ENCODE results near the gene ADGRB2. TPM values are rescaled to one million over a fixed set of nuclear protein-coding genes. Genes with fewer than 3 reads are reported as not detected.

Gene ADGRB2
- total and polyA plus RNA-seq, 2 donors: 6.1 to 13.4 TPM

GRCh38 chr1:31691446-31691845, 72.7 kb downstream of the ADGRB2 start:
- no peak overlapping the region for H3K27ac ChIP-seq (ENCODE audit: low read depth)
- WGBS: 87% methylated on average over 4 of the region's 4 CpGs
- H3K4me3 ChIP-seq (ENCODE audit: low read depth, low read length): no peak overlapping the region
- no peaks in the 10 kb centered on the region for H3K36me3 ChIP-seq (ENCODE audit: insufficient read depth)
- H3K4me1 ChIP-seq (ENCODE audit: insufficient read depth): no peaks in the 10 kb centered on the region
- DNase-seq (ENCODE audit: extremely low spot score): no peak

- DNase-seq (ENCODE audit: extremely low spot score): no peak
- H3K27ac ChIP-seq (ENCODE audit: low read depth): no peak overlapping the region
- no peaks in the 10 kb centered on the region for H3K36me3 ChIP-seq (ENCODE audit: insufficient read depth)
- 80% methylated on average over 10 of the region's 10 CpGs for WGBS
- no peak overlapping the region for H3K4me3 ChIP-seq (ENCODE audit: low read depth, low read length)
- no peaks in the 10 kb centered on the region for H3K4me1 ChIP-seq (ENCODE audit: insufficient read depth)
Observed at GRCh38 chr1:31690921-31691320, 73.2 kb downstream of the ADGRB2 start.

GRCh38 chr1:31689854-31690253, 74.3 kb downstream of the ADGRB2 start:
- Histone ChIP-seq H3K36me3 (ENCODE audit: insufficient read depth) (no peaks in the 10 kb centered on the region), H3K27ac (ENCODE audit: low read depth) (no peak overlapping the region), H3K4me3 (ENCODE audit: low read depth, low read length) (no peak overlapping the region), H3K4me1 (ENCODE audit: insufficient read depth) (no peaks in the 10 kb centered on the region)
- no peak for DNase-seq (ENCODE audit: extremely low spot score)
- WGBS: 74% methylated on average over 6 of the region's 6 CpGs

GRCh38 chr1:31689379-31689778, 74.8 kb downstream of the ADGRB2 start:
- no peaks in the 10 kb centered on the region for H3K36me3 ChIP-seq (ENCODE audit: insufficient read depth)
- 65% methylated on average over 2 of the region's 2 CpGs for WGBS
- no peaks in the 10 kb centered on the region for H3K4me1 ChIP-seq (ENCODE audit: insufficient read depth)
- no peak for DNase-seq (ENCODE audit: extremely low spot score)
- no peak overlapping the region for H3K4me3 ChIP-seq (ENCODE audit: low read depth, low read length)
- no peak overlapping the region for H3K27ac ChIP-seq (ENCODE audit: low read depth)

- H3K4me3 ChIP-seq (ENCODE audit: low read depth, low read length): no peak overlapping the region
- H3K27ac ChIP-seq (ENCODE audit: low read depth): no peak overlapping the region
- H3K4me1 ChIP-seq (ENCODE audit: insufficient read depth): no peaks in the 10 kb centered on the region
- H3K36me3 ChIP-seq (ENCODE audit: insufficient read depth): no peaks in the 10 kb centered on the region
- whole genome bisulfite sequencing: 28% methylated on average over 8 of the region's 8 CpGs
- DNase-seq (ENCODE audit: extremely low spot score): no peak
Observed at GRCh38 chr1:31688233-31688918, 75.8 kb downstream of the ADGRB2 start.

- Histone ChIP-seq H3K27ac (ENCODE audit: low read depth) (no peak overlapping the region), H3K36me3 (ENCODE audit: insufficient read depth) (peaks cover 3% of the 10 kb centered on the region), H3K4me1 (ENCODE audit: insufficient read depth) (no peaks in the 10 kb centered on the region), H3K4me3 (ENCODE audit: low read depth, low read length) (no peak overlapping the region)
- no peak for DNase-seq (ENCODE audit: extremely low spot score)
- 71% methylated on average over 8 of the region's 8 CpGs for WGBS
Observed at GRCh38 chr1:31687601-31688000, 76.5 kb downstream of the ADGRB2 start.

GRCh38 chr1:31685795-31686194, 78.3 kb downstream of the ADGRB2 start:
- H3K27ac ChIP-seq (ENCODE audit: low read depth): no peak overlapping the region
- DNase-seq (ENCODE audit: extremely low spot score): no peak
- peaks cover 3% of the 10 kb centered on the region for H3K36me3 ChIP-seq (ENCODE audit: insufficient read depth)
- H3K4me3 ChIP-seq (ENCODE audit: low read depth, low read length): no peak overlapping the region
- no peaks in the 10 kb centered on the region for H3K4me1 ChIP-seq (ENCODE audit: insufficient read depth)
- WGBS: 87% methylated on average over 8 of the region's 8 CpGs

- WGBS: 80% methylated on average over 11 of the region's 11 CpGs
- DNase-seq (ENCODE audit: extremely low spot score): no peak
- Histone ChIP-seq H3K36me3 (ENCODE audit: insufficient read depth) (peaks cover 3% of the 10 kb centered on the region), H3K4me1 (ENCODE audit: insufficient read depth) (no peaks in the 10 kb centered on the region), H3K27ac (ENCODE audit: low read depth) (no peak overlapping the region), H3K4me3 (ENCODE audit: low read depth, low read length) (no peak overlapping the region)
Observed at GRCh38 chr1:31683997-31684396, 80.1 kb downstream of the ADGRB2 start.

GRCh38 chr1:31681415-31681814, 82.7 kb downstream of the ADGRB2 start:
- Histone ChIP-seq H3K4me3 (ENCODE audit: low read depth, low read length) (no peak overlapping the region), H3K4me1 (ENCODE audit: insufficient read depth) (no peaks in the 10 kb centered on the region), H3K36me3 (ENCODE audit: insufficient read depth) (peaks cover 3% of the 10 kb centered on the region), H3K27ac (ENCODE audit: low read depth) (no peak overlapping the region)
- DNase-seq (ENCODE audit: extremely low spot score): no peak
- WGBS: 52% methylated on average over 9 of the region's 9 CpGs

GRCh38 chr1:31679676-31680230, 84.4 kb downstream of the ADGRB2 start:
- no peak for DNase-seq (ENCODE audit: extremely low spot score)
- WGBS: 85% methylated on average over 23 of the region's 23 CpGs
- Histone ChIP-seq H3K4me1 (ENCODE audit: insufficient read depth) (no peaks in the 10 kb centered on the region), H3K36me3 (ENCODE audit: insufficient read depth) (peaks cover 3% of the 10 kb centered on the region), H3K27ac (ENCODE audit: low read depth) (no peak overlapping the region), H3K4me3 (ENCODE audit: low read depth, low read length) (no peak overlapping the region)

- H3K4me1 ChIP-seq (ENCODE audit: insufficient read depth): no peaks in the 10 kb centered on the region
- H3K4me3 ChIP-seq (ENCODE audit: low read depth, low read length): no peak overlapping the region
- DNase-seq (ENCODE audit: extremely low spot score): no peak
- 38% methylated on average over 2 of the region's 2 CpGs for WGBS
- peaks cover 3% of the 10 kb centered on the region for H3K36me3 ChIP-seq (ENCODE audit: insufficient read depth)
- H3K27ac ChIP-seq (ENCODE audit: low read depth): no peak overlapping the region
Observed at GRCh38 chr1:31679091-31679490, 85.0 kb downstream of the ADGRB2 start.

- H3K4me3 ChIP-seq (ENCODE audit: low read depth, low read length): no peak overlapping the region
- peaks cover 3% of the 10 kb centered on the region for H3K36me3 ChIP-seq (ENCODE audit: insufficient read depth)
- H3K4me1 ChIP-seq (ENCODE audit: insufficient read depth): no peaks in the 10 kb centered on the region
- H3K27ac ChIP-seq (ENCODE audit: low read depth): no peak overlapping the region
- DNase-seq (ENCODE audit: extremely low spot score): no peak
- WGBS: 73% methylated on average over 4 of the region's 4 CpGs
Observed at GRCh38 chr1:31678681-31679080, 85.5 kb downstream of the ADGRB2 start.

GRCh38 chr1:31677949-31678348, 86.2 kb downstream of the ADGRB2 start:
- 75% methylated on average over 6 of the region's 6 CpGs for WGBS
- Histone ChIP-seq H3K27ac (ENCODE audit: low read depth) (no peak overlapping the region), H3K36me3 (ENCODE audit: insufficient read depth) (peaks cover 3% of the 10 kb centered on the region), H3K4me1 (ENCODE audit: insufficient read depth) (no peaks in the 10 kb centered on the region), H3K4me3 (ENCODE audit: low read depth, low read length) (no peak overlapping the region)
- no peak for DNase-seq (ENCODE audit: extremely low spot score)

- DNase-seq (ENCODE audit: extremely low spot score): no peak
- H3K4me1 ChIP-seq (ENCODE audit: insufficient read depth): no peaks in the 10 kb centered on the region
- 96% methylated on average over 3 of the region's 3 CpGs for WGBS
- no peaks in the 10 kb centered on the region for H3K36me3 ChIP-seq (ENCODE audit: insufficient read depth)
- no peak overlapping the region for H3K4me3 ChIP-seq (ENCODE audit: low read depth, low read length)
- H3K27ac ChIP-seq (ENCODE audit: low read depth): no peak overlapping the region
Observed at GRCh38 chr1:31677401-31677800, 86.7 kb downstream of the ADGRB2 start.

Measured in urinary bladder (tissue), 4 donors.